AG20443 (cell line): Measurements from ENCODE around the gene SKI.
A peak's percentile ranks its signal among the peaks of the same experiment; 100 is the strongest.
"Not testable (repeated sequence)": the region's sequence is repeated elsewhere in the genome, so short reads cannot be mapped to it uniquely, and the experiment has no call there.

Source experiments
- DNase-seq: peaks from one replicate; pipeline ENCODE4 v3.0.0; 2012; ENCODE audit warnings: low spot score, mixed read lengths

SKI gene

DNA sequence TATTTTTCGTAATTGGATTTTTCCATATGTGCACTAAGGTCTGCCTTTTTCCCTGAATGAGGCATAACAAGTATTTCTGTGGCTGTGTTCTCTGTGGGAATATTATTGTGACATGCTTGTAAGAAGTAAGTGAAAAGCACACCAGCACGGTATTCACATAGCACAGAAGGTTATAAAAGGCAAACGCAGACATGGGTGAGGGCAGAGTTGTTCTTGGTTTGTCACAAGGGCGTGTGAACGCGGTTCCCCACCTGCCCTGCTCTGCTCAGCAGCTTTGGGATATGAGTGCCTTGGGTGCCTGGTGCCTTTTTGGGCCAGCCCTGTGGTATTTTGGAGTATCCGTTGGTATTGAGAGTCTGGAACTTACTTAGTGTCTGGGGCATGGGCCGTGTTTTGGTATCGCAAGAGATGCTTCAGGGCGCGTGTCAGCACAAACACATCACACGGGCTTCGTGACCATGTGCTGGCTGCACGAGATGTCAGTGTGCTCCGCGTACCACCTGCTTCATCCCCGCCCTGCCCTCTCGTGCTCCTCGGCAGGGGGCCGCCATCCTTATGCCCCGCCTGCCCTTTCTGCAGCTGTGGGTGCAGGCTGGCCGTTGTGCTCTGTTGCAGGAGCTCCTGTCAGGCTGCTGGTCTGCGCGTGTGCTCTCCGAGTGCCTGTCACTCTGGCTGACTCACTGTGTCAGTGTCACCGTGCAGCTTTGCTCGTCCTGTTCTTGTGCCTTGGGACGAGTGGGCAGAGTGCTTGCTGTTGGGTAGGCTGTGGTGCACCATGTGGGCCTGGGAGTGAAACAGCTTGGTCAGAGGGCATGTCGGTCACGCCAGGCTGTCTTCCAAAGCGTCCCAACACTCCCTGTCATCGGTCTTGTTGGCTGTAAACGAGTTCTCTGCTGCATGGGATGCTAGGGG is 15.0 kb downstream of the SKI start:
- no peak for DNase-seq

DNA sequence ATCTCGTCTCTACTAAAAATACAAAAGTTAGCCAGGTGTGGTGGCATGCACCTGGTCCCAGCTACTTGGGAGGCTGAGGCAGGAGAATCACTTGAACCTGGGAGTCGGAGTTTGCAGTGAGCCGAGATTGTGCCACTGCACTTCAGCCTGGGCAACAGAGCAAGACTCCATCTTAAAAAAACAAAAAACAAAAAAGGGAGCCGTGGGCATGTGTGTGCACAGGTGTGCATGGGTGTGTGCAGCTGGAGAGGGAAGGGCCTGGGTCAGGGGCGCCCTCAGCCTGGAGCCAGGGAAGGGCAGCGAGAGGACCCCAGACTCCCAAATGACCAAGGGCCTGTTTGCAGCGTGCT is 18.9 kb downstream of the SKI start:
- not testable (repeated sequence) for DNase-seq

- no peak for DNase-seq
Observed at GRCh38 chr1:2247760-2248126, 19.6 kb downstream of the SKI start.

DNA sequence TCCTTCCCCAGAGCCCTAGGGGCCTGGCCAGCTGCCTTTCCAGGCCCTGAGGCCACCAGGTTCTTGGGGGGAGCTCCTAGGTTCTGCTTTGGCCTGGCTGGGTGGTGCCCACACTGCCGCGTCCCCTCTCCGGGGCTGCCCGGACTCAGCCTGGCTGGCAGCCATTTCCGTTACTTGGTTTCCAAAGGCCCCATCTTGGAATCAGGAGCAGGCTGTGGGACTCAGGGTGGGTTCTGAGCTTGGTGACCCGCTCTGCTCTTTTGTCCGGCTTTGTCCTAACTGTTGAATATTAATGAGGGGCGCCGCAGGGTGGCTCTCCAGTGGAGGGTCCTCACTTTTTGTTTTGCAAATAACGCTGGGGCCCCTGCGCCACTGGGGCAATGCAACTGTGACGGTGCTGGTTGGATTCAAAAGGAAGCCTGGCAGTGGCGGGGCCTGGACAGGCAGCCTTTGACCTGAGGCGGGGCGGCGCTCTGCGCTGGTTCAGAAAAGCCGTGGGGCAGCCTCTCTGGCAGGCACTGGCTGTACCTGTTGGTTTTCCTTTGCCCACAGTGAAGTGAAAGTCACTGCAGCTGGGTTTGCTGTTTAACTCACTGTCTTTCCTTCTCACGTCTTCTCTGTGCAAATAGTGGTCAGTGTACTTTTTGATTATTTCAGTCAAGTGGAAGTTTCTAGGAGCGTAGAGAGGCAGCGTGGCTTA is 20.2 kb downstream of the SKI start:
- no peak for DNase-seq

DNA sequence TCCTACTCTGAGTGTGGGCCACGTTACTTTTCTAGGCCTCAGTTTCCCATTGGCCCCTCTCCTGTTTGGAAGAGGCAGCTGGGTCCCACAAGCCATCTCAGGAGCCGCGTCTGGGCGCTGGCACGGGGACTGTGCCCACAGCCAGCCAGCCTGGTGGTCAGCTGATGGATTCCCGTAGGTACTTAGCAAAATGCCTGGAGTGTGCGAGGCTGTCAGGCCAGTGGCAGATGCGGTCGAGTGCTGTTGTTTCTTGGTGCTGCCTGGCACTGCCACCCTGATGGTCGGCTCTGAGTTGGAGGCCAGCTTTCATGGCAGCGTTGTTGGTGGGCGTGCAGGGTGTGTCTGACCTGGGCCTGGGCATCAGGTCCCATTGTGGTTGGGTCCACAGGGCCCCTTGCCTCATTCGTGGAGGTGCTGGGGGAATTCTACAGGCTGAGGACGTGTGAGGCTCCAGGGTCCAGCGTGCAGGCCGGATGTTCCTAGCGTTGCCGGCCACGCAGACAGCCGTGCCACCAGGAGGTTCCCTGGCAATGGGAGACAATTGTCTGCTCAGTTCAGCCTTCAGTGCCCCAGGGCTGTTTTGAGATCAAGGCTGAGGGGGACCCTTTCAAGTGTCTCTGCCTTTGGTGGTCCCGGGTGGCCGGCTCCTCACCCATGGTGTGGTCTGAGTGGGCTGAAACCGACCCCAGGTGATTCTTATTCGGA is 20.9 kb downstream of the SKI start:
- no peak for DNase-seq

DNA sequence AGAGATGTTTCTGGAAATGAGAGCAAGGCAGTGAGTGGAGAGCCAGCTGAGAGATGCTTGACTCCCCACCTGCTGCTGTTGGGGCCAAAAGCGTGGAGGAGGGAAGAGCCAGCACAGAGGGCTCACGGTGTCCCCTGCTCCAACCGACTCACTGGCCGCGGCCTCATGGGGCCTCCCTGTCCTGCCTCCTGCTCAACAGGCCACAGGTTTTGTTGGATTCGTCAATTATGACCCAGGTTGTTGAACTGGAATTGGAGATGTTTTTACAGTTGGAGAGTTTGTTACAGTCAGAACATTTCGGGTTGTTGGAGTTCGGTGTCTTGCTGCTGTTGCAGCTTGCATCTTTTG is 21.4 kb downstream of the SKI start:
- no peak for DNase-seq

GRCh38 chr1:2250721-2251281 is 22.7 kb downstream of the SKI start:
- DNase-seq = no peak

GRCh38 chr1:2251363-2251762 is 23.2 kb downstream of the SKI start:
- no peak for DNase-seq

- DNase-seq = no peak
Observed at GRCh38 chr1:2251786-2252185, 23.7 kb downstream of the SKI start.

- no peak for DNase-seq
Observed at GRCh38 chr1:2252423-2252822, 24.3 kb downstream of the SKI start.

DNA sequence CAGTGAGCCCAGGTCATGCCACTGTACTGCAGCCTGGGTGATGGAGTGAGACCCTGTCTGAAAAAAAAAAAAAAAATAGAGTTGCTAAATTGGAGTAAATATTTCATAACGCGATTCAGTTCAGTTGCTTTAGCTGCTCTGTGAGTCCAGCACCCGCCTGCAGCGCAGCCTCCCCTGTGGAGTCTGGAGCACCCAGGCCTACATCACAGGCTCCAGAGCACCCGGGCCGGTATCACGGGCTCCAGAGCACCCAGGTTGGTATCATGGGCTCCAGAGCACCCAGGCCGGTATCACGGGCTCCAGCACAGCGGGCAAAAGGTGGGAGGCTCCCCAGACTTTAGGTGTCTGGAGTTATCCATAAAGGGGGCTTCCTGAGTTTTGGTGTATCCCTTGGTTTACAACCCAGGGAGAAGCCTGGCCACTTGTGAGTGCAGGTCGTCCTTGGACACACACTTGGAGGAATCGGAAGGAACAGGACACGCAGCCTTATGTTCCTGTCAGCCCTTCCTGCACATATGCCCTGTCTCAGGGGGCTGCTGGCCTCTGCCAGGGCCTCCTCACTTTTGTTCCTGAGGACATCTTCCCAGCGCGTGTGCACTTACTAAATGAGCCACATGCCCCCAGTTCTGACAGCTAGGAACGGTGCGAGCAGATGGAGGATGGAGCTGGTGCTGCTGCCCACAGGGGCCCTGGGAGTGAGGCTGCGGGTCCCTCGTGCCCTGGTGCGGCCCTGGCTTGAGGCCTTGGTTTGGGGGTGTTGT is 25.1 kb downstream of the SKI start:
- no peak for DNase-seq

DNA sequence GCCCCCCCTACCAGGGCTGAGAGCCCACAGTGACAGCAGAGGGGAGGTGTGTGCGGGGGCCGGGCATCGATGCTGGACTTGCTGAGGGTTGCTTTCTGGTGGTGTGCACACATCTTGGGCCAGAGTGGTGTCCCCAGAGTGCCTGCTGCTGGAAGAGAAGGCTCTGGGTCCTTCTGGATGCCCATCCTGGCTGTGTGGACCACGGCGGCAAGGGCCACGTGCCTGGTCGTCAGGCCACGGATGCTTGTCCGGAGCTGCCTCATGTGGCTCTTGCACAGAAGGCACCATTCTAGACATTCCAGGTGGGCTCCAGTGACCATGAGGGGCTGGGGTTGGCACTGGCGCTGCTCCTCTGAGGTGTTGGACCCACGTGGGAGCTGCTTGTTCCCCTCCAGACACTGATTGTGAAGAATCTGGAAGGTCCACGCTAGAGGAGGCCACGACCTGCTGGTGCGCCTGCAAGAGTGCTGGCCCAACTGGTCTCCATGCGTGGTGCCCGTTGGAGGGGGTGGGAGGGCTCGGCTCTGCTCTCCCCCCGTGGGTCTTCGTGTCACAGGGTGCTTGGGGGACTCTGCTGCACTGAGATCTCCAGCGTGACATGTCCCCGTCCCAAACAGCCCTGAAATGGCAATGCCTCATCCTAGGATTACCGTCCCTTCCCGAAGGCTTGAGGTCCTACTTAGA is 25.8 kb downstream of the SKI start:
- DNase-seq = no peak

GRCh38 chr1:2255047-2255419 is 26.9 kb downstream of the SKI start:
- no peak for DNase-seq

GRCh38 chr1:2255420-2256369 is 27.6 kb downstream of the SKI start:
- no peak for DNase-seq

DNA sequence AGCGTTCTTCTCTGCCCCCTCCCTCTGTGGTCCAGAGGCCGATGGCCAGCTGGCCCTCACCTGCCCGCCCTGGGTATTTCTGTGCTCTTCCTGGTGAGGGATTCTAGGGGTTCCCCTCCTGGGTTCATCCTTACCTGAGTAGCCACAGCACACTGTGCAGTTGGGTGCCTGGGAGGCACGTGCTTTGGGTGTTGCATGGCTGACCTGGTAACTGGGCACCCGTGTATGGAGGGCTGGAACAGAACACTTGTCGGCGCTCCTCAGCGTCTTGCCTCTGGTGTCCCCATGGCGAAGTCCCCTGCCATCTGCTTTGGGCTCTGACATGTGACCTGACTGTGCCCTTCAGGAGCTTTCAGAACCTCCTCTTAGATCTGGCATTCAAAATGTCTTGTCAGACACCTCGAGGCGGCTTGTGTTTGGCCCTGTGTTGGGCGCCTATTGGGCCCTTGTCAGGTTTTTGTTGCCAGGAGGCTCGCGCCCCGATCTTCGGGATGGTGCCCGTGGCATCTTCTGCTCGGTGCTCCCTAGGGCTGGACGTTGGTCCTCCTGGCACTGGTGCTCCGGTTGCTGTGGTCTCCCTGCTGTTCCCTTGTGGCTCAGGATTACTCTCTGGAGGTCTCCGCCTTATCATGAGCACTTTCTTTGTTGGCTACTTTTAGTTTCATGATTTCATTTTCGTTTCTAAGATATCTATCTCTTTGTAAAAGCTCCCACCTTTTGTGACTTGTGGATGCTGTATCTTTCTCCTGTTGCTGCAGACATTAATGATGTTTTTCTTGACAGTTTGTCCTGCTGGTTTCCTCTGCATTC is 28.5 kb downstream of the SKI start:
- DNase-seq = no peak

- peak; percentile 53 for DNase-seq
Observed at GRCh38 chr1:2257245-2257627, 29.1 kb downstream of the SKI start.

DNA sequence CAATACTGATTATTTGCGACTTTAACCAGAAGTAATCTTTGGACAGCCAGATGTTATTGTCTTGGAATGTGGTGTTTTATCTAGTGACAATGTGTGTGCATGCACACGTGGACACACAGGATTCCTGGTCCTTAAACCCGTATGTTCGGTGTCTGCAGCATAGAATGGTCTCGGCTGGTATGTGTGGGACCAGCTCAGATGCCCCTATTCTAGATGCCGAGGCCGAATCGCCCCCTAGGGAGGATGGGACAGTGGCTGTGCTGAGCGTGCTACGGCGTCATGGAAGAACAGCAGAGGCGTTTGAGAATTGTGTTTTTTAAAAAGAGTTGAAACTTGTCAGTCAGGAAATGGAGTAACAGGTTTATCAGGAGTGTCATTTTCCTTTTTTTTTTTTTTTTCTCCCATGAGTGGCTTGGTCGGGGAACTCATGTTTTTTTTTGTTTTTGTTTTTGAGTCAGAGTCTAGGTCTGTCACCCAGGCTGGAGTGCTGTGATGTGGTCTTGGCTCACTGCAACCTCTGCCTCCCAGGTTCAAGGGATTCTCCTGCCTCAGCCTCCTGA is 30.1 kb downstream of the SKI start:
- no peak for DNase-seq

DNA sequence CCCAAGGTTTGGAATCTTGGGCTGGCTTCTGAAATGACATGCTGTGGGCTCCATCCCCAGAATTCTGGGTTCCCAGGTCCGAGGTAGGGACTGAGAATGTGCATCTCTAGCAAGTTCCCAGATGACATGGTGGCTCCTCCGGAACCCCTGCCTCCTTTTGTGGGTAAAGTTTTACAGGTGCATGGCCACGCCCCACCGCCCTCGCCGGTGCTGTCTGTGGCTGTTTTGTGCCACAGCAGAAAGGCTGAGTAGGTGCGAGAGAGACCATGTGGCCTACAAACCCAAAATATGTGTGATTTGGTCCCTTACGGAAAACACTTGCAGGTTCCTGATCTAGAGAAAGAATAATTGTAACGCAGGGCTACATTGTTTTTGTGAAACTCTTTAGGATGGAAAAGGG is 30.9 kb downstream of the SKI start:
- no peak for DNase-seq
